HepG2 (cell line): Measurements from ENCODE around the gene TNK1. TPM values are rescaled to one million over a fixed set of nuclear protein-coding genes. Genes with fewer than 3 reads are reported as not detected.

Experiments used
- ATAC-seq: fragments of 200-7000 bp; cut with Tn5 transposase; 3 replicates; pipeline ENCODE4 v1.9.1; 2020; ENCODE audit warnings: mild to moderate bottlenecking, moderate library complexity
- BruUV-seq: library from RNA; stranded (reverse); fragments of 400-500 nt; replicated peaks from 2 replicates; lab custom pipeline; 2021; lab: Mats Ljungman, UMichigan
- CTCF ChIA-PET: fragments of 300-600 bp; formaldehyde crosslinking; extraction: SDS; loops from one replicate; lab custom pipeline; 2021; ENCODE audit warnings: low total read pairs, inconsistent platforms, low intra/inter-chr PET ratio; lab: Yijun Ruan, JAX
- POLR2A ChIA-PET: fragments of 350-600 bp; sonication (Branson Sonifier 250); formaldehyde crosslinking; loops from one replicate; lab custom pipeline; 2020; ENCODE audit warnings: antibody characterized with exemption, inconsistent platforms; lab: Yijun Ruan, JAX
- DNase-seq: peaks from one replicate; pipeline ENCODE4 v3.0.0-alpha.2; 2015; ENCODE audit warnings: low spot score
- FAIRE-seq: peaks from 3 replicates; lab custom pipeline; 2011; peaks lifted over from hg19 to GRCh38; lab: Jason Lieb, UNC
- H2AFZ ChIP-seq: one replicate; pipeline ENCODE4 v1.6.1; 2011; ENCODE audit warnings: low read length, inconsistent platforms
- H3K27ac ChIP-seq: fragments of 300-600 bp; 3 replicates; pipeline ENCODE4 v1.8.0; 2011; ENCODE audit warnings: mixed run types, mild to moderate bottlenecking, mixed read lengths, low read length, inconsistent platforms; ENCODE audit not compliant: insufficient read depth; ENCODE audit errors: extremely low read length
- H3K27me3 ChIP-seq, 2 experiments: fragments of 200-600 bp in 1 of 2; 2 replicates in 1 of 2; 3 replicates in 1 of 2; pipeline versions ENCODE4 v1.6.0 to v1.8.0; 2011; ENCODE audit warnings: low read length in 2 of 2, mild to moderate bottlenecking in 2 of 2, moderate library complexity in 2 of 2, inconsistent platforms in 1 of 2; ENCODE audit not compliant: insufficient read depth in 2 of 2, control insufficient read depth in 1 of 2
- H3K36me3 ChIP-seq, 2 experiments: fragments of 200-600 bp in 1 of 2; replicated peaks in 1 of 2; 2 replicates in 1 of 2; 3 replicates in 1 of 2; pipeline versions ENCODE4 v1.5.1 to v1.8.0; 2011; ENCODE audit warnings: low read length in 2 of 2, inconsistent platforms in 1 of 2; ENCODE audit not compliant: insufficient read depth in 2 of 2, control insufficient read depth in 1 of 2
- H3K4me1 ChIP-seq: 2 replicates; pipeline ENCODE4 v1.5.1; 2012; ENCODE audit warnings: low read length, inconsistent platforms; ENCODE audit not compliant: insufficient read depth
- H3K4me2 ChIP-seq: 2 replicates; pipeline ENCODE4 v1.6.0; 2011; ENCODE audit warnings: low read depth, low read length, inconsistent platforms
- H3K4me3 ChIP-seq, 3 experiments: fragments of 200-600 bp in 1 of 3; sonication (generic), shearing (Covaris generic) in 1 of 3; replicated peaks in 1 of 3; 2 replicates each; pipeline ENCODE4 v1.5.1; 2011 to 2016; ENCODE audit warnings: low read length in 3 of 3, inconsistent platforms in 2 of 3, low read depth in 2 of 3, mild to moderate bottlenecking in 2 of 3, control low read depth in 1 of 3, mixed read lengths in 1 of 3; ENCODE audit not compliant: insufficient read depth in 1 of 3
- H3K79me2 ChIP-seq: one replicate; pipeline ENCODE4 v1.6.1; 2011; ENCODE audit warnings: low read length, inconsistent platforms; ENCODE audit not compliant: insufficient read depth
- H3K9ac ChIP-seq: 2 replicates; pipeline ENCODE4 v1.6.0; 2011; ENCODE audit warnings: mild to moderate bottlenecking, low read depth, low read length, inconsistent platforms; ENCODE audit not compliant: insufficient read depth
- H3K9me3 ChIP-seq: 2 replicates; pipeline ENCODE4 v1.5.1; 2012; ENCODE audit warnings: mild to moderate bottlenecking, low read length
- H4K20me1 ChIP-seq: 2 replicates; pipeline ENCODE4 v1.6.0; 2011; ENCODE audit warnings: inconsistent platforms, mild to moderate bottlenecking, low read length, moderate library complexity; ENCODE audit not compliant: insufficient read depth
- DPF2 ChIP-seq: sonication (generic); formaldehyde crosslinking; IDR thresholded peaks from 2 replicates; pipeline ENCODE4 v1.4.0; 2020; ENCODE audit warnings: mild to moderate bottlenecking, low read depth, missing genetic modification reagents, borderline replicate concordance
- HIVEP1 ChIP-seq: sonication (generic); formaldehyde crosslinking; IDR thresholded peaks from 2 replicates; pipeline ENCODE4 v1.4.0; 2020; ENCODE audit warnings: mild to moderate bottlenecking, missing genetic modification reagents
- NCOA2 ChIP-seq: sonication (generic); formaldehyde crosslinking; IDR thresholded peaks from 2 replicates; pipeline ENCODE4 v1.8.0; 2022; ENCODE audit warnings: inconsistent platforms
- RBM22 ChIP-seq: fragments of 200-400 bp; formaldehyde crosslinking; optimal IDR thresholded peaks from 2 replicates; pipeline ENCODE3; 2017; ENCODE audit warnings: mild to moderate bottlenecking, low read length, moderate library complexity
- ZNF431 ChIP-seq: sonication (generic); formaldehyde crosslinking; IDR thresholded peaks from 2 replicates; pipeline ENCODE4 v1.9.0; 2022; ENCODE audit warnings: missing genetic modification reagents, low read depth, mild to moderate bottlenecking, borderline replicate concordance
- ZNF550 ChIP-seq: sonication (generic); formaldehyde crosslinking; IDR thresholded peaks from 2 replicates; pipeline ENCODE4 v1.4.0; 2020; ENCODE audit warnings: mild to moderate bottlenecking, missing genetic modification reagents, borderline replicate concordance
- ZNF564 ChIP-seq: sonication (generic); formaldehyde crosslinking; IDR thresholded peaks from 2 replicates; pipeline ENCODE4 v1.8.1; 2023; ENCODE audit warnings: mild to moderate bottlenecking, missing genetic modification reagents
- ZNF589 ChIP-seq: sonication (generic); formaldehyde crosslinking; conservative IDR thresholded peaks from 2 replicates; pipeline ENCODE4 v1.8.0; 2022; ENCODE audit warnings: mild to moderate bottlenecking, moderate library complexity, missing genetic modification reagents
- ZNF878 ChIP-seq: sonication (generic); formaldehyde crosslinking; IDR thresholded peaks from 2 replicates; pipeline ENCODE4 v1.8.1; 2023; ENCODE audit warnings: mild to moderate bottlenecking, missing genetic modification reagents, moderate library complexity
- WGBS: methylation state at CpG from one replicate; pipeline ENCODE4 v1.1.6; 2017; ENCODE audit warnings: low lambda C conversion rate; 5-methylcytosine and 5-hydroxymethylcytosine counted together
- in situ Hi-C: cut with HindIII; loops from 2 replicates; pipeline ENCODE4 v1.10.0; 2017; ENCODE audit warnings: low pct_unique_long_range_greater_than_20kb; ENCODE audit not compliant: extremely low pct_ligation_motif_present
- intact Hi-C: fragments of 100-400 bp; cut with micrococcal nuclease; formaldehyde crosslinking; loops from one replicate; pipeline ENCODE4 v1.10.0; 2022; ENCODE audit not compliant: unreplicated experiment
- polyA plus RNA-seq, 8 experiments: library from polyadenylated mRNA; depleted of rRNA in 3 of 8; stranded (reverse) in 7 of 8; unstranded in 1 of 8; fragments of >200 nt; fragmentation: Illumina TruSeq in 4 of 8; extraction: Trizol in 4 of 8; gene quantifications; 2 replicates each; pipeline versions ENCODE4 v1.2.1 to v1.2.3, GENCODE V29; 2011 to 2016; ENCODE audit warnings: low read depth in 4 of 8, missing spikeins in 1 of 8, mixed read lengths in 1 of 8; ENCODE audit not compliant: insufficient read depth in 1 of 8
- total RNA-seq, 5 experiments: library from RNA; depleted of rRNA; stranded (reverse); fragments of >200 nt; fragmentation: Illumina TruSeq; extraction: Trizol; gene quantifications; 2 replicates each; pipeline ENCODE4 v1.2.3, GENCODE V29; 2016; ENCODE audit warnings: low read depth in 1 of 5
- TF ChIP-seq, protein P1 (sequence below): sonication (generic); formaldehyde crosslinking; IDR thresholded peaks from 2 replicates; pipeline ENCODE4 v1.8.1; 2023; ENCODE audit warnings: mild to moderate bottlenecking, inconsistent platforms, moderate library complexity, missing genetic modification reagents, borderline replicate concordance
- TF ChIP-seq, protein P2 (sequence below): sonication (generic); formaldehyde crosslinking; IDR thresholded peaks from 2 replicates; pipeline ENCODE4 v1.9.0; 2021; ENCODE audit warnings: missing genetic modification reagents, borderline replicate concordance

The TNK1 gene
- total and polyA plus RNA-seq, 2 of the 13 experiments (the other 11 are each of a cell fraction or from before 2014, with no cell fraction given): 2.0 to 3.5 TPM

DNA sequence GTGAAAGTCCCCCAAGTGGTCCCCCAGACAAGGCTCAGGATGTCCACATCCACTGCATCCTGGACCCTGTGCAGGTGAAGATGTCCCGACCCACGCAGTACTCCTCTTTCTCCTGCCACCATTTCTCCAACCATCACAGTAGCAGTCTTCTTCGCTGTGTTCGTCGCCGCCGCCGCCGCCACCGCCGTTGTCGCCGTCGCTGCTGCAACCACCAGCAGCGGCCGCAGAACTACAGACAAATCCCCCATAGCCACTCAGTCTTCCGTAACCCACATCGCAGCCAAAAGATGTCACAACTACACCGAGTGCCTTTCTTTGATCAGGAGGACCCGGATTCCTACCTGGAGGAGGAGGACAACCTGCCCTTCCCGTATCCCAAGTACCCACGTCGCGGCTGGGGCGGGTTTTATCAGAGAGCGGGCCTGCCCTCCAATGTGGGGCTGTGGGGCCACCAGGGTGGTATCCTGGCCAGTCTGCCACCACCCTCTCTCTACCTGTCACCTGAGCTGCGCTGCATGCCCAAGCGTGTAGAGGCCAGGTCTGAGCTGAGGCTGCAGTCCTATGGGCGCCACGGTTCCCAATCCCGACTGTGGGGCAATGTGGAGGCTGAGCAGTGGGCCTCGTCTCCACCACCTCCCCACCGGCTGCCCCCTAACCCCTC, 45.4 kb downstream of the TNK1 start:
- Histone ChIP-seq H3K27me3 (peaks cover 3% of the 10 kb centered on the region in 2 experiments; a peak in 3 of 5 replicates), H3K9me3 (no peaks in the 10 kb centered on the region), H3K4me3 (no peak overlapping the region), H3K4me2 (no peak overlapping the region), H3K9ac (no peak overlapping the region), H3K27ac (no peak overlapping the region), H3K79me2 (no peaks in the 10 kb centered on the region), H3K36me3 (no peaks in the 10 kb centered on the region)
- no TSS peak for BruUV-seq
- intact Hi-C loops (no loop called here), in situ Hi-C loops (no loop called here)
- POLR2A ChIA-PET: interaction anchor here (1.2 kb wide), 1 partner anchor 23 kb away, joined by 3 read pairs; no protein-coding TSS in a partner anchor
- CTCF ChIA-PET: no interaction called here
- FAIRE-seq: no peak
- TF ChIP-seq ZNF564 (CRISPR knock-in tag) (no peak), NCOA2 (no peak), ZNF550 (CRISPR knock-in tag) (no peak), ZNF431 (no peak), HIVEP1 (CRISPR knock-in tag) (no peak), ZNF878 (CRISPR knock-in tag) (no peak), RBM22 (no peak), ZNF589 (CRISPR knock-in tag) (no peak), DPF2 (CRISPR knock-in tag) (no peak)
- TF ChIP-seq, protein P1, sequence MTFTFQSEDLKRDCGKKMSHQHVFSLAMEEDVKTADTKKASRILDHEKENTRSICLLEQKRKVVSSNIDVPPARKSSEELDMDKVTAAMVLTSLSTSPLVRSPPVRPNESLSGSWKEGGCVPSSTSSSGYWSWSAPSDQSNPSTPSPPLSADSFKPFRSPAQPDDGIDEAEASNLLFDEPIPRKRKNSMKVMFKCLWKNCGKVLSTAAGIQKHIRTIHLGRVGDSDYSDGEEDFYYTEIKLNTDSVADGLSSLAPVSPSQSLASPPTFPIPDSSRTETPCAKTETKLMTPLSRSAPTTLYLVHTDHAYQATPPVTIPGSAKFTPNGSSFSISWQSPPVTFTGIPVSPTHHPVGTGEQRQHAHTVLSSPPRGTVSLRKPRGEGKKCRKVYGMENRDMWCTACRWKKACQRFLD (CRISPR knock-in tag): no peak
- TF ChIP-seq, protein P2, sequence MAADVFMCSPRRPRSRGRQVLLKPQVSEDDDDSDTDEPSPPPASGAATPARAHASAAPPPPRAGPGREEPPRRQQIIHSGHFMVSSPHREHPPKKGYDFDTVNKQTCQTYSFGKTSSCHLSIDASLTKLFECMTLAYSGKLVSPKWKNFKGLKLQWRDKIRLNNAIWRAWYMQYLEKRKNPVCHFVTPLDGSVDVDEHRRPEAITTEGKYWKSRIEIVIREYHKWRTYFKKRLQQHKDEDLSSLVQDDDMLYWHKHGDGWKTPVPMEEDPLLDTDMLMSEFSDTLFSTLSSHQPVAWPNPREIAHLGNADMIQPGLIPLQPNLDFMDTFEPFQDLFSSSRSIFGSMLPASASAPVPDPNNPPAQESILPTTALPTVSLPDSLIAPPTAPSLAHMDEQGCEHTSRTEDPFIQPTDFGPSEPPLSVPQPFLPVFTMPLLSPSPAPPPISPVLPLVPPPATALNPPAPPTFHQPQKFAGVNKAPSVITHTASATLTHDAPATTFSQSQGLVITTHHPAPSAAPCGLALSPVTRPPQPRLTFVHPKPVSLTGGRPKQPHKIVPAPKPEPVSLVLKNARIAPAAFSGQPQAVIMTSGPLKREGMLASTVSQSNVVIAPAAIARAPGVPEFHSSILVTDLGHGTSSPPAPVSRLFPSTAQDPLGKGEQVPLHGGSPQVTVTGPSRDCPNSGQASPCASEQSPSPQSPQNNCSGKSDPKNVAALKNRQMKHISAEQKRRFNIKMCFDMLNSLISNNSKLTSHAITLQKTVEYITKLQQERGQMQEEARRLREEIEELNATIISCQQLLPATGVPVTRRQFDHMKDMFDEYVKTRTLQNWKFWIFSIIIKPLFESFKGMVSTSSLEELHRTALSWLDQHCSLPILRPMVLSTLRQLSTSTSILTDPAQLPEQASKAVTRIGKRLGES (CRISPR knock-in tag): no peak
- TF ChIP-seq, all 625 proteins: peak for 0
- peaks cover 8% of the 10 kb centered on the region for H3K4me1 ChIP-seq
- 75% methylated on average over 32 of the region's 33 CpGs for WGBS
- H2AFZ ChIP-seq: no peak overlapping the region
- DNase-seq (no peak), ATAC-seq (no peak)
- H4K20me1 ChIP-seq: no peaks in the 10 kb centered on the region
